ENCODE results near the gene PHKG2.

The PHKG2 gene

DNA sequence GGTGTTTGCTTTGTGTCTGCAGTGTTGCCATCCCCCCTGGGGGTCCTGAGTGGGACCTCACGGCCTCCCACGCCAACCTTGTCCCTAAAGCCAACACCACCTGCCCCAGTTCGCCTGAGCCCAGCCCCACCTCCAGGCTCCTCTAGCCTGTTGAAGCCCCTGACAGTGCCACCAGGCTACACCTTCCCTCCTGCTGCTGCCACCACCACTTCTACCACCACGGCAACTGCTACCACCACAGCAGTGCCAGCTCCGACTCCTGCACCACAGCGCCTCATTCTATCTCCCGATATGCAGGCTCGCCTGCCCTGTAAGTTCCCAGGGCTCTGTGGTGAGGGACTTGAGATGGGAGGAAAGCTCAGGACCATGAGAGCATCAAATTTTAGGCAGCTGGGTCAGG lies 27.1 kb upstream of the PHKG2 start:
- TF ChIP-seq, protein P1, sequence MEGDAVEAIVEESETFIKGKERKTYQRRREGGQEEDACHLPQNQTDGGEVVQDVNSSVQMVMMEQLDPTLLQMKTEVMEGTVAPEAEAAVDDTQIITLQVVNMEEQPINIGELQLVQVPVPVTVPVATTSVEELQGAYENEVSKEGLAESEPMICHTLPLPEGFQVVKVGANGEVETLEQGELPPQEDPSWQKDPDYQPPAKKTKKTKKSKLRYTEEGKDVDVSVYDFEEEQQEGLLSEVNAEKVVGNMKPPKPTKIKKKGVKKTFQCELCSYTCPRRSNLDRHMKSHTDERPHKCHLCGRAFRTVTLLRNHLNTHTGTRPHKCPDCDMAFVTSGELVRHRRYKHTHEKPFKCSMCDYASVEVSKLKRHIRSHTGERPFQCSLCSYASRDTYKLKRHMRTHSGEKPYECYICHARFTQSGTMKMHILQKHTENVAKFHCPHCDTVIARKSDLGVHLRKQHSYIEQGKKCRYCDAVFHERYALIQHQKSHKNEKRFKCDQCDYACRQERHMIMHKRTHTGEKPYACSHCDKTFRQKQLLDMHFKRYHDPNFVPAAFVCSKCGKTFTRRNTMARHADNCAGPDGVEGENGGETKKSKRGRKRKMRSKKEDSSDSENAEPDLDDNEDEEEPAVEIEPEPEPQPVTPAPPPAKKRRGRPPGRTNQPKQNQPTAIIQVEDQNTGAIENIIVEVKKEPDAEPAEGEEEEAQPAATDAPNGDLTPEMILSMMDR (IDR thresholded peaks at IDR 0.05; ENCODE audit: low read depth, low read length, missing control alignments) = no peak
- DNase-seq (ENCODE audit: extremely low read depth, low read depth) = no peak
- H3K4me3 ChIP-seq (replicated peaks; ENCODE audit: low read depth, low read length) = no peak overlapping the region

DNA sequence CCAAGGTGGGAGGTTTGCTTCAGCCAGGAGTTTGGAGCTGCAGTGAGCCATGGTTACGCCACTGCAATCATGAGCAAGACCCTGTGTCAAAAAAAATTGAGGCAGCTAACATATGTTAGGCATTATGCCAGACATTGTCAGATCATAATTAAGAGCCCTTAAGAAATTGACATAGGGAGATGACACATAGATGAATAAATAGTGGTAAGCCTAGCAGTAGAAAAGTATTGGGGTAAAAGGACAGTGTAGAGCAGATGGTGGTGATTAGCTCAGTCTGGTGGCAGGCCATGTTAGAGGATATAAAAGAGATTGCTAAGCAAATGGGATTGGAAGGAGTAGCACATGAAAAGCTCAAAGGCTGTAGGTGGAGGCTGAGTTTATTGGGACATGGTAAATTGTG lies 26.6 kb upstream of the PHKG2 start:
- TF ChIP-seq, protein P1 (IDR thresholded peaks at IDR 0.05; ENCODE audit: low read depth, low read length, missing control alignments) = no peak
- H3K4me3 ChIP-seq (replicated peaks; ENCODE audit: low read depth, low read length) = no peak overlapping the region
- DNase-seq (ENCODE audit: extremely low read depth, low read depth) = no peak

DNA sequence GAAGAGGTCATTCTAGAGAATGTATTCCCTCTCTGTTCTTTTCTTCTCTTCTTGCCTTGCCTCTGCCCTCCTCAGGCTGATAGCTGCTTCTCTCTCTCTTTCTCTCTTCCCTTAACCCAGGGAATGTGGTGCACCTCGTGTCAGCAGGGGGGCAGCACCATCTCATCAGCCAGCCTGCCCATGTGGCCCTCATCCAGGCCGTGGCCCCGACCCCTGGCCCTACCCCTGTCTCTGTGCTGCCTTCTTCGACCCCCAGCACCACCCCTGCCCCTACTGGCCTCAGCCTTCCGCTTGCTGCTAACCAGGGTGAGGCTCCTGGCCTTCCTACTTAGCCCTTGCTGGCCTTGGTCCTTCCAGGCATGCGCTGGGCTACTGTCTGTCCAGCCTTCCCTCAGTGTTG lies 25.8 kb upstream of the PHKG2 start:
- TF ChIP-seq, protein P1 (IDR thresholded peaks at IDR 0.05; ENCODE audit: low read depth, low read length, missing control alignments) = no peak
- DNase-seq (ENCODE audit: extremely low read depth, low read depth) = no peak
- no peak overlapping the region for H3K4me3 ChIP-seq (replicated peaks; ENCODE audit: low read depth, low read length)

DNA sequence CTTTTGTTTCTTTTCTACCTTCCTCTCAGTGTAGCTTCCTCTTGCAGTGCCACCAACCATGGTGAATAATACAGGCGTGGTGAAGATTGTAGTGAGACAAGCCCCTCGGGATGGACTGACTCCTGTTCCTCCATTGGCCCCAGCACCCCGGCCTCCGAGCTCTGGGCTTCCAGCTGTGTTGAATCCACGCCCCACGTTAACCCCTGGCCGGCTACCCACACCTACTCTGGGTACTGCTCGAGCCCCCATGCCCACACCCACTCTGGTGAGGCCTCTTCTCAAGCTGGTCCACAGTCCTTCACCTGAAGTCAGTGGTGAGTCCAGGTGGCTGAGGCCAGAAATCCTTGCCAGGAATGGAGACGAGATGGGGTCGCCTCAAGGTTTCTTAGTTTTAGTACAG lies 25.3 kb upstream of the PHKG2 start:
- TF ChIP-seq, protein P1 (IDR thresholded peaks at IDR 0.05; ENCODE audit: low read depth, low read length, missing control alignments) = no peak
- no peak overlapping the region for H3K4me3 ChIP-seq (replicated peaks; ENCODE audit: low read depth, low read length)
- no peak for DNase-seq (ENCODE audit: extremely low read depth, low read depth)

DNA sequence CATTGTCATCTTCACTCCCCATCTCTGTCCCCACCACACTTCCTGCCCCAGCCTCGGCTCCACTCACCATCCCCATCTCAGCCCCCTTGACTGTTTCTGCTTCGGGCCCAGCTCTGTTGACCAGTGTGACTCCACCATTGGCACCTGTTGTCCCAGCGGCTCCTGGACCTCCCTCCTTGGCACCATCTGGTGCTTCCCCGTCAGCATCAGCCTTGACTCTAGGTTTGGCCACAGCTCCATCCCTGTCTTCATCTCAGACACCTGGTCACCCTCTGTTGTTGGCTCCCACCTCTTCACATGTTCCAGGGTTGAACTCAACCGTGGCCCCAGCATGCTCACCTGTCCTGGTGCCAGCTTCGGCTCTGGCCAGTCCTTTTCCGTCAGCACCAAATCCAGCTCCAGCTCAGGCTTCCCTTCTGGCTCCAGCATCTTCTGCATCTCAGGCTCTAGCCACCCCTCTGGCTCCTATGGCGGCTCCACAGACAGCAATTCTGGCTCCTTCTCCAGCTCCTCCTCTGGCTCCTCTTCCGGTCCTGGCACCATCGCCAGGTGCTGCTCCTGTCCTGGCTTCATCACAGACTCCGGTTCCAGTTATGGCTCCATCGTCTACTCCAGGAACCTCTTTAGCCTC lies 24.4 kb upstream of the PHKG2 start:
- DNase-seq (ENCODE audit: extremely low read depth, low read depth) = no peak
- TF ChIP-seq, protein P1 (IDR thresholded peaks at IDR 0.05; ENCODE audit: low read depth, low read length, missing control alignments) = no peak
- H3K4me3 ChIP-seq (replicated peaks; ENCODE audit: low read depth, low read length) = no peak overlapping the region

DNA sequence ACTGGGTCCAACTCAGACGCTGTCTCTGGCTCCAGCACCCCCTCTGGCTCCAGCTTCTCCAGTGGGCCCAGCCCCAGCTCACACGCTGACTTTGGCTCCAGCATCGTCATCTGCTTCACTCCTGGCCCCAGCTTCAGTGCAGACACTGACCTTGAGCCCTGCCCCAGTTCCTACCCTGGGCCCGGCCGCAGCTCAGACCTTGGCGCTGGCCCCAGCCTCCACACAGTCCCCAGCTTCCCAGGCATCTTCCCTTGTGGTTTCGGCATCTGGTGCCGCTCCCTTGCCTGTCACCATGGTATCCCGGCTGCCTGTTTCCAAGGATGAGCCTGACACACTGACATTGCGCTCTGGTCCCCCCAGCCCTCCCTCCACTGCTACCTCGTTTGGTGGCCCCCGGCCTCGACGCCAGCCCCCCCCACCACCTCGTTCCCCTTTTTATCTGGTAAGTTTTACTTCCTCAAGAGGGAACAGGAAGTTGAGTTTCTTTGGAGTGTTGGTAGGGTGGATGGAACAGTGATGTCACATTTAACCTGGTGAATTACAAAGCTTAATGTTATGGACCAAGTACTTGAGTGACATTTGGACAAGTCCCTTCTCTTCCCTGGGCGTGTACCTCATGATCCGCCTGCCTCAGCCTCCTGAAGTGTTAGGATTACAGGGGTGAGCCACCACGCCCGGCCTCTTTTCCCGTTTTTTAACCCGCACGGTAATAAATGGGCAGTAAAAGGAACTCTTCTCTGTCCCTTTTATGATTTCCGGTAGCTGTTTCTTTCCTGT lies 23.4 kb upstream of the PHKG2 start:
- H3K4me3 ChIP-seq (replicated peaks; ENCODE audit: low read depth, low read length) = no peak overlapping the region
- DNase-seq (ENCODE audit: extremely low read depth, low read depth) = no peak
- TF ChIP-seq, protein P1 (IDR thresholded peaks at IDR 0.05; ENCODE audit: low read depth, low read length, missing control alignments) = no peak
